ENCODE measurements around the gene CINP.

CINP gene

DNA sequence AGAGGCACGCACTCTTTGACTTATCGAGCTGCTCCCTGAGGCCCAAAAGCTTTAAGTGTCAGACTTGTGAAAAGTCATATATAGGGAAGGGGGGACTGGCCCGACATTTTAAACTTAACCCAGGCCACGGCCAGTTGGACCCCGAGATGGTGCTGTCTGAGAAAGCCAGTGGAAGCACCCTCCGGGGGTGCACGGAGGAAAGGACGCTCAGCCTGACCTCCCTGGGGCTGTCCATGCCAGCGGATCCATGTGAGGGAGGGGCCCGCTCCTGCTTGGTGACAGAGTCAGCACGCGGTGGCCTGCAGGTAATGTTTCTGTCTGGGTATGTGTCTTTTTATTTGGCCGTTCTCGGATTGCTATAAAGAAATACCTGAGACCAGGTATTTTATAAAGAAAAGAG, 36.1 kb downstream of the CINP start:
- ChIA-PET CTCF (no interaction called here), POLR2A (ENCODE audit: low non-redundant PET) (no interaction called here)
- H3K27ac ChIP-seq = no peak overlapping the region
- no peak for DNase-seq (ENCODE audit: low spot score)
- TF ChIP-seq CTCF (conservative IDR thresholded peaks at IDR 0.05; ENCODE audit: low read depth) = no peak

DNA sequence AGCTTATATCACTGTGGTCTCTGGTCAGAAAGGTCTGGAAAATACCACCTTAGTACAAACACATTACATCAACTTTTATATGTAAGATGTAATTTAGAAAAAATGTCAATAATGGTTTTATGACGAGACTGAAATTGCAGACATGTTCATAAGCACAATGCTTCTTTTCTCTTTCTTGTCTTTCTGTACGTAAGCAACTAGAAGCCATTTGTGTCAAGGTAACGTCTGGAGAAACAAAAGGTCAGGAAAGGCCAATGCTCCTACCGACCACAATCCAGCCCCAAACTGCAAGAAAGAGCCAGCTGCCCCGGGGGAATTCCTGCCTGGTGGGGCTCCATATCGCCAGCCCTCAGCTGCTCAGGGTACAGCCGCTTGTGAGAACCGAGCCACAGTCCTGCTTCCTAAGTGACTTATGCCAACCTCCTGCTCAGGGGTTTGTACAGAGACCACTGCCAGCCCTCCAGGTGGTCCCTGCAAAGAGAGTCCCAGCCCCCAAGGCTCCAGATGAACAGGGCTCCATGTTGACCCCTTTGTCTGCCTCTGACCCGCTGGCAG, 36.8 kb downstream of the CINP start:
- ChIA-PET POLR2A (ENCODE audit: low non-redundant PET) (no interaction called here), CTCF (interaction anchor here (0.6 kb wide), 1 partner anchor 34 kb away, joined by 3 read pairs; no protein-coding TSS in a partner anchor)
- no peak for TF ChIP-seq CTCF (conservative IDR thresholded peaks at IDR 0.05; ENCODE audit: low read depth)
- no peak overlapping the region for H3K27ac ChIP-seq
- no peak for DNase-seq (ENCODE audit: low spot score)

- ChIA-PET POLR2A (ENCODE audit: low non-redundant PET) (no interaction called here), CTCF (interaction anchor here (0.6 kb wide), 2 partner anchors 65 to 1206 kb away, joined by 3 read pairs; partner anchors contain the start of gene TRMT61A)
- TF ChIP-seq CTCF (conservative IDR thresholded peaks at IDR 0.05; ENCODE audit: low read depth) = peak; percentile 84
- peak overlapping the region; percentile 48 for H3K27ac ChIP-seq
- peak; percentile 66 for DNase-seq (ENCODE audit: low spot score)
Observed at GRCh38 chr14:102323102-102323501, 39.6 kb downstream of the CINP start.

- no peak for TF ChIP-seq CTCF (conservative IDR thresholded peaks at IDR 0.05; ENCODE audit: low read depth)
- H3K27ac ChIP-seq = peak overlapping the region; percentile 87
- POLR2A ChIA-PET (ENCODE audit: low non-redundant PET) = no interaction called here
- DNase-seq (ENCODE audit: low spot score) = no peak
- CTCF ChIA-PET = interaction anchor here (0.7 kb wide), 1 partner anchor 360 kb away, joined by 3 read pairs; no protein-coding TSS in a partner anchor
Observed at GRCh38 chr14:102321456-102322422, 41.0 kb downstream of the CINP start.

DNA sequence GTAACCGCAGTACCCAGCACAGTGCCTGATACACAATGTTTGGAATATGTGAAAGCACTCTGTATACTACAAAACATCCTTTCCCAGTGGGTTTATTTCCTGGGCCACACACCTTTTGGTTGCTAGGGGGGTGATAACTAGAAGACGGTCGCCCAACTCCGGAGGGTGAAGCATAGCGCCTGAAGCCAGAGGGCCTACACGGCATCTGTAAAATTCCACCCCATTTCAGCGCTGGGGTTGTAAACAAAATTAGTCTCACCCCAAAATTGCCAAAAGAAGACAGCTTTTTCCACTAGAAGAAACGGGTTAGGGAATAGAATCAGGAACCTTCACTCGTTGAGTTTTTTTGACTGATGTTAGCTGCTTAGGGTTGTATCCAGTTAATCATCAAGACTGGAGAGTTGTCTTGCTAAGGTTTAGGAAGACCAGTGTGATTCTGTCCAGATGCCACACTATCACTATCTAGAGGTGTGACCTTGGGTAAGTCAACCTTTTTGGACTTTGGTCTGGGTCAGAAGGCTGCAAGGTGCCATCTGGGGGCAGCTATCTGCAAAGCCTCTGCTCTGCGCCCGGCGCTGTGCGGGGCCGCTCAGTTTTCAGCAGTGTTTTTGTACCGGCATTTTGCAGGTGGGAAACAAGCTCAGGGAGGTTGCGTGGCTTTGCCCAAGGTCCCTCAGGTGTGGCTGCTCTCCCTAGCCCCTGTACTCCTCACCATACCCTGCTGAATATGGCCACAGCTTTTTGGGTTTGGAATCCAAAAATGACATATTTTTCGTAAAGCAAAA, 41.8 kb downstream of the CINP start:
- peak overlapping the region; percentile 87 for H3K27ac ChIP-seq
- POLR2A ChIA-PET (ENCODE audit: low non-redundant PET) = no interaction called here

More for the DNA sequence above, 41.8 kb downstream of the CINP start:
- CTCF ChIA-PET = interaction anchor here (0.7 kb wide), 1 partner anchor 359 kb away, joined by 3 read pairs; no protein-coding TSS in a partner anchor
- DNase-seq (ENCODE audit: low spot score) = no peak
- TF ChIP-seq CTCF (conservative IDR thresholded peaks at IDR 0.05; ENCODE audit: low read depth) = no peak
